HG03378 (cell line): ENCODE results near the gene KCTD5.
A peak's percentile ranks its signal among the peaks of the same experiment; 100 is the strongest.

Source experiments
- ATAC-seq: cut with Tn5 transposase; IDR thresholded peaks from one replicate; pipeline ENCODE4 v1.9.1; 2021; ENCODE audit warnings: mild to moderate bottlenecking, moderate library complexity; ENCODE audit not compliant: unreplicated experiment

The KCTD5 gene

DNA sequence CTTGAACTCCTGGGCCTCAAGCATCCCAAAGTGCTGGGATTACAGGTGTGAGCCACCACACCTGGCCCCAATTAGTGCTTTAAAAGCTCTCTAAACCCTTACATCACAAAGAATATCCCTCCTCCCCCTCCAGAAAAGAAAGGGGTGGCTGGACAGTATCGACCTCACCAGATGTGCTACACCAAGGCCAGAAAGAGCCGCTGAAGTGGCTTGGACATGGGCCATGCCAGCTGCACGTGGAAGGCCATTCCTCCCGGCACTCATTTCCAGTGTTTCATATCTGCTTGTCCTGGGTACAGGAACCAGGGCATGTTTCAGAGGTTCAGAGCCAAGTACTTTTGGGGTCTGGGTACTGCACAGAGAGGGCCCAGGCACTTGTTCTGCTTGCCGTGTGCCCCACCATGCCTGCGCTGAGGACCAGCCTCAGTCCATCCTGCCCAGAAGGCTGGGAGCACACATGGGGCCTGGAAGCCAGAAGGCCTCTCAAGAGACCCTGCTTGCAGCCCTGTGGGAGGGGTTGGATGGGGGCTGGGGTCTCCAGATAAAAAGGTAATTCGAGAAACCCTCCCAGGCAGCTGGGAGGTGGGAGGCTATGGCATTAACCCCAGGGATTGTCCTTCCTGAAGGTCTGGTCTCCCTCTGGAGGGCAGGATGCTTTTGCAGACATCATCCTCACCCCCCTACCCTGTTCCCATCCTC lies 66.6 kb downstream of the KCTD5 start:
- no peak for ATAC-seq

DNA sequence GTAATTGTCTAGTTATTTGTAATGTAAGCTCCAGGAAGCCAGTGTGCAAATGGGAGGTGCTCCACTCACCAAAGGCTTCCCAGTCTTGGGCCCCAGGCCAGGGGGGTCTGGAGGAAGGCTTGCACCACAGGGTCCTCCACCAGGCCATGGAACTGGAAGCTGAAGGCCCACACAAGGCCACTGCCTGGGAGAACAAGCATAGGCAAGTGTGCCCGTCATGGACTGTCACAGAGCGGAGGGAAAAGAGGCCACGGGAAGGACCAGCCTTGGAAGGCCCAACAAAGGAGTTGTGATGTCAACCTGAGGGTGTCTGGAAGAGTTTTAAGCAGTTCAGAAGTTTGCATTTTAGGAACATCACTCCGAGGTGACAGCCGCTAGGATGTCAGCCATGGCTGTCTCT lies 67.2 kb downstream of the KCTD5 start:
- ATAC-seq = no peak

DNA sequence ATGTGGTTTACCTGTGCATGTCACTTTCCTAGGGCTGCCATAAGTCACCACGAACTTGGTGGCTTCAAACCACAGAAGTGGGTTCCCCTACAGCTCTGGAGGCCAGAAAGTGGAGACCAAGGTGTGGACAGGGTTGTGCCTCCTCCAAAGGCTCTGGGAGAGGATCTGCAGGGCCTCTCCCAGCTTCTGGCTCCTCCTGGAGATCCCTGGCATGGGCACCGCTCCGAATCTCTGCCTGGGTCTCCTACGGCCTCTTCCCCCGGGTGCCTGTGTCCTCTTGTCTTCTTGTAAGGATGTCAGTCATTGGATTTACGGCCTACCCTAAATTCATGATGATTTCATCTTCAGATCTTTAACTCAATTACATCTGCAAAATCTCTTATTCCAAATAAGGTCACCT lies 67.6 kb downstream of the KCTD5 start:
- ATAC-seq = no peak

DNA sequence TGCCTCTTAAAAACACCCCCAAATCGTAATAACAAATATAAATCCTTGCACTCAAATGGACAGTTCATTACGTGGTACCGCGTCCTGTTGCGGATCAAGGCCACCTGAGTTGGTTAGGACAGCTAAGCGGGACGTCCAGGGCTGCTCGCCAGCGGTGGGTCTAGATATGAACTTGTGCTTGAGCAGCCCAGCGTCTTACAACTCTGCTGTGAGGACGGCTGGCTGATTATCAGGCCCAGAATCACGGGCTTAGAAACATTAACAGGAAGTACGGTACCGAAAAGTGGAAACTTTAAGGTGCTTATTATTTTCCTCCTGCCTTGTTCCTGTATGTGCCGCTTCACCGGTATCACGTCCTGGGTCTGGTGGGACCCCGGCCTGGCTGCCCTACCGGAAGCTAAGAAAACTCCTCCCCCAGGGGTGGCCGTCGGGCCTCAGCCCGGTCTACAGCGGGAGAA lies 69.3 kb downstream of the KCTD5 start:
- ATAC-seq = peak; percentile 31

DNA sequence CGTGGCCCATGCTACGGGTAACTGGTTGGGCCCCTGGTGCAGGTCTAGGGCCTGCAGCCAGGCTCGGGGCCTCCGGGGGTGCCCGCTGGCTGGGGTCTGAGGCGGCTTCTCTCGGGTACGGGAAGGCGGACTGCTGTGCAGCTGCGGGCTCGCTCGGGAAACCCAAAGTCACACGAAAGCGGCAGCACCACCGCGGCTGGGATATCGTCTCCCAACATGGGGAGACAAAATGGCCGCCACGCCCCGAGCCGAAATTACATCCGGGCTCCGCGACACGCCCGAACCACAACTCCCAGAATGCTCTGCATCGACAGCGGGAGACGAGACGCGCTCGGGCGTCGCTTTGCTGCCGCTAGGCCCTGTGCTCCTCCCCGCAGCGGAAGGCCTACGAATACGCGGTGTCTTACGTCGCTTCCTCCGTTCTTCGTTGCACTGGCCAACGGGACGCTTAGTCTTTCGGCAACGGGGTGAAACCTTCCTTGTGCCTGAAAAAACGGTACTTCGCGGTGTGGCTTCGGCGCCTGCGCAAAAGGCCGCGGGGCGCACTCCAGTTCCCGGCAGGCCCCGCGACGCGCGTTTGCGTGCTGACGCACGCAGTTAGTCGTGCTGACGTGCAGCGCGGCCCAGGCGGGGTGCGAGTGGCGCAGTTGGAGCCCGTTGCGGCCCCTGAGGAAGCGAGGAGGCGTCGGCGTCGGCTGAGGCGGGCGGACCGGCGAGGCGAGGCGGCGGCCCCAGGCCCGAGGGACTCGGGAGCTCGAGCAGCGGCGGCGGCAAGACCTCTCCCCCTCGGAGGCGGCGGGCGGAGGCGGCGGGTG lies 69.9 kb downstream of the KCTD5 start, which contains the start of gene SRRM2:
Gene SRRM2 (plus strand): TSS at position 604 of the 815 bp plus-strand sequence. CDS start 3,727 bp downstream, outside the sequence.
- ATAC-seq = peak; percentile 77

DNA sequence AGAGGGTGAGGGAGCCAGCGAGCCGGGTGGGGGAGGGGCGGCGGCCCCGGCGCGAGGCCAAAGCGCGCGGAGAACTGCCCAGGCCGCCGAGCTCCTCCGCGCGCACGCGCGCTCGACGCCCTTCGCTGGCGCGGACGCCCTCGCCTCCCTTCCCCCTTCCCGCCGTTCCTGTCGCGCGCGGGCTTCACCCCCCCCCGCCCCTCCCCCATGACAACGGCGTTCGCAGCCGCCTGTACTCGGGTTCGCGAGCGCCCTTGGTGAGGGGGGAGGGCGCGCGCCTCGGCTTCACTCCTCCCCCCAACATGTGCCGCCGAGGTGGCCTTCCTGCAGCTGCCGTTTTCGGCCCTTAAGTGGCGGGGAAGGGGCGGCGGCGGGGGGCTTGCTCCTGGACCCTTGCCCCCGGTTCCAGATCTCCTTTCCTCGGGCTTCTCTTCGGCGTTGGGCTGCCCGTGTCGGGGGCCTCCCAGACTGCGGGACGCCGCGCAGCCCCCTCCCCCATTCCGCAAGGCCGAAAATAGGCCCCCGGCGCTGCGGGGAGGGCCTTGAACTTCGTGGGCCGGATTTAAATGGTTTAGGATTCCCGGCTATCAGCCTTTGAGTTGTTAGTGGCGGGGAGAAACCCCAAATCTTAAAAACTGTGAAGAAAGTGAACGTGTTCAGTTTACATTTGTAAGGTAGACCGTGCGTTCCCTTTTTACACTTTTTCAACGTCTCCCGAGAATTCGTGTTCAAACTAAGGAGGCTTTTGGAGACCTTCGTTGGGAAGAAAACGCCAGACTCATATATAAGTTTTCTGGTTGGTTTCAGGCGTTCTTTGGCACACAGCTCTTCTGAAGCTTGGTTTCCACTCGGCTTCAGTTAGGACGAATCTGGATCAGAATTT lies 70.8 kb downstream of the KCTD5 start:
- no peak for ATAC-seq

DNA sequence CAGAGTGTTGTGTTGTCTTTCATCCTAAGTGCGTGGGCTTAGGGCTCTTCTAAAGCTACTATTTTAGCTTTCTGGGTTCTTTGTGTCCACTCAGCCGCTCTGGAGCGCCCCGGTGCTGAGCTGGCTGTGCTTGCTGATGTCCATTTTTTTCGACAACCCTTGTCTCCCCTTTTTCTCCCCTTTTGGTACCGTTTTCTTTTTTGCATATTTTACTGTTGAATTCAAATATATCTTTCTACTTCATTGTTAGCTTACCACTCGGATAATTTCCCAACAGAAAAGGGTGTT lies 71.4 kb downstream of the KCTD5 start:
- no peak for ATAC-seq

DNA sequence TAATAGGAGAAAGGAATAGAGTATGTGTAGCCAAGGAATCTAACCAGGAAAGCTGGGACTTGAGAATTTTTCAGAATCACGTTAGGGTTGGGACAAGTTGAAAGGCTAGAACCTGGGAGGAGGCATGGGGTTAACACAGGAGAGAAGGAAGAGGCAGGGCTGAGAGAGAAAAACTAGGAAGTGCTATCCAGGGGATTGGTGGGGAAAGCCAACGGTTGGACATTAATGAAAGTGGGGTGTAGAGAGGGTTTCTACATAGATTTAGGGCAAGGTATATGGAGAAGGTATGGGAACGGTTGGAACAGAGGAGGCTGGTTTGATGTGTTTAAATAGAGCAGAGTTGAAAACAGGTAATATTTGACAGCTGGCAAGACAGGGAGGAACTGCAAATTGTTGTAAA lies 72.8 kb downstream of the KCTD5 start:
- no peak for ATAC-seq

DNA sequence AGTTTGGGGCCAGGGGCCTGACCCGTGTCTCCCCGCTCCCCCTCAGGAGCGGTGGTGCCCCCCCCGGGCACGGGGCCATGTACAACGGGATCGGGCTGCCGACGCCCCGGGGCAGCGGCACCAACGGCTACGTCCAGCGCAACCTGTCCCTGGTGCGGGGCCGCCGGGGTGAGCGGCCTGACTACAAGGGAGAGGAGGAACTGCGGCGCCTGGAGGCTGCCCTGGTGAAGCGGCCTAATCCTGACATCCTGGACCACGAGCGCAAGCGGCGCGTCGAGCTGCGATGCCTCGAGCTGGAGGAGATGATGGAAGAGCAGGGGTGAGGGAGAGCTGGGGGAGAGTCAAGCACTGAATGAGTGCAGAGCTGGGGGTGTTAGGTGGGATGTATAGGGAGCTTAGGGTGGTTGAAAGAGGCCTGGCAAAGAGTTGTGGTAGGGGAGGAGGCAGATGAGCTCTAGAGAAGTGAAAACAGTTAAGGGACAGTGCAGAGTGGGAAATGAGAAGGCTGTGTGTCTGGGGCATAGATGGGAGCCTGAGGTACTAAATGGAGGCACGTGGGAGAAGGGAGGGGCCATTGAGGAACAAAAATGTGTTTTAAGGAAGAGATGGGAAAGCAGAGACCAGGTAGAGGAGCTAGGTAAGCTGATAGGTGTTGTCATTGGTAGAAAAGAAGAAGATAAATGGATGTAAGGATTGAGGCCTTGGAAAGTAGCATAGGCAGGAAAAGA lies 74.1 kb downstream of the KCTD5 start:
- no peak for ATAC-seq

DNA sequence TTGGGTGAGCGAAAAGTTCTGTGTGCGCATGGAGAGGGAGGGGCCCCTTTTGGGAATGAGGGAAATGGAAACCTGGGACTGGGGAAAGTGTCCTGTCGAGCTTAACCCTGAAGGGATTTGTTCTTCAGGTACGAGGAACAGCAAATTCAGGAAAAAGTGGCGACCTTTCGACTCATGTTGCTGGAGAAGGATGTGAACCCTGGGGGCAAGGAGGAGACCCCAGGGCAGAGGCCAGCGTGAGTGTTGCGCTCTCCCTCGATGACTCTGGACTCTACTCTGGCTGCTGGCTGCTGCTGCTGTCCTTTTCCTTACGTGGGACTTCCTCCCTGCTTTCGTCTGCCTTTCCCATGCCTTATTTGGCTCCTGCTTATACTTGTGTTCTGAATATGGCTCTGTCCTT lies 75.0 kb downstream of the KCTD5 start:
- no peak for ATAC-seq
